GM06990 (cell line): ENCODE measurements around the gene HSPA1B.
A peak's percentile ranks its signal among the peaks of the same experiment; 100 is the strongest.
"Not testable (repeated sequence)": the region's sequence is repeated elsewhere in the genome, so short reads cannot be mapped to it uniquely, and the experiment has no call there.

Experiments
- DNase-seq: peaks from one replicate; pipeline ENCODE4 v3.0.0-alpha.2; 2011; ENCODE audit not compliant: insufficient read length; ENCODE audit errors: extremely low read depth
- H3K27me3 ChIP-seq: replicated peaks from 2 replicates; pipeline ENCODE4 v1.6.0; 2011; ENCODE audit warnings: low read length; ENCODE audit not compliant: control insufficient read depth, insufficient read depth
- H3K36me3 ChIP-seq: 2 replicates; pipeline ENCODE4 v1.5.1; 2011; ENCODE audit warnings: low read length; ENCODE audit not compliant: control insufficient read depth, insufficient read depth
- H3K4me3 ChIP-seq: replicated peaks from 2 replicates; pipeline ENCODE4 v1.5.1; 2011; ENCODE audit warnings: low read depth, mild to moderate bottlenecking, control low read depth, low read length
- CTCF ChIP-seq: IDR thresholded peaks from 2 replicates; pipeline ENCODE4 v1.5.1; 2011; ENCODE audit warnings: low read length, control low read depth, mild to moderate bottlenecking, inconsistent platforms; ENCODE audit not compliant: insufficient read depth, poor library complexity, severe bottlenecking

The HSPA1B gene

GRCh38 chr6:31836047-31836473 lies 8.5 kb downstream of the HSPA1B start:
- DNase-seq: no peak
- no peak for TF ChIP-seq CTCF
- Histone ChIP-seq H3K27me3 (no peaks in the 10 kb centered on the region), H3K36me3 (peaks cover 19% of the 10 kb centered on the region), H3K4me3 (peak overlapping the region; percentile 78)

GRCh38 chr6:31836474-31837368 lies 9.2 kb downstream of the HSPA1B start:
- H3K27me3 ChIP-seq: no peaks in the 10 kb centered on the region
- H3K36me3 ChIP-seq: peaks cover 19% of the 10 kb centered on the region
- no peak for DNase-seq
- H3K4me3 ChIP-seq: peak overlapping the region; percentile 78
- peak; percentile 3 for TF ChIP-seq CTCF

GRCh38 chr6:31837369-31838113 lies 10.0 kb downstream of the HSPA1B start:
- Histone ChIP-seq H3K4me3 (peak overlapping the region; percentile 78), H3K36me3 (peaks cover 19% of the 10 kb centered on the region), H3K27me3 (no peaks in the 10 kb centered on the region)
- no peak for TF ChIP-seq CTCF
- no peak for DNase-seq

GRCh38 chr6:31838114-31838553 lies 10.6 kb downstream of the HSPA1B start:
- not testable (repeated sequence) for DNase-seq, H3K27me3 ChIP-seq
- Histone ChIP-seq H3K4me3 (peak overlapping the region; percentile 78), H3K36me3 (peaks cover 19% of the 10 kb centered on the region)

GRCh38 chr6:31838968-31839367 lies 11.4 kb downstream of the HSPA1B start:
- no peak for DNase-seq
- H3K4me3 ChIP-seq: peak overlapping the region; percentile 8; the same call in 1 of the 2 replicates

GRCh38 chr6:31839779-31840126 lies 12.2 kb downstream of the HSPA1B start:
- peaks cover 19% of the 10 kb centered on the region for H3K36me3 ChIP-seq
- not testable (repeated sequence) for DNase-seq, H3K4me3 ChIP-seq, H3K27me3 ChIP-seq

More at GRCh38 chr6:31838968-31839367, 11.4 kb downstream of the HSPA1B start:
- Histone ChIP-seq H3K27me3 (no peaks in the 10 kb centered on the region), H3K36me3 (peaks cover 19% of the 10 kb centered on the region)
- TF ChIP-seq CTCF: no peak
